Umbilical cord (tissue), 2 donors: ENCODE measurements around the gene IL1RN. TPM values are rescaled to one million over a fixed set of nuclear protein-coding genes. Genes with fewer than 3 reads are reported as not detected.

ENCODE experiments used
- DNase-seq: peaks from one replicate; pipeline ENCODE4 v3.0.0-alpha.2; 2015; ENCODE audit warnings: low spot score
- total RNA-seq: library from RNA; depleted of rRNA; stranded (reverse); fragments of >200 nt; gene quantifications from one replicate; pipeline ENCODE4 v1.2.3, GENCODE V29; 2014; ENCODE audit warnings: low replicate concordance; ENCODE audit not compliant: insufficient read depth

The IL1RN gene
- total RNA-seq, 1 donor from 2014 or later, result 1.2 TPM

DNA sequence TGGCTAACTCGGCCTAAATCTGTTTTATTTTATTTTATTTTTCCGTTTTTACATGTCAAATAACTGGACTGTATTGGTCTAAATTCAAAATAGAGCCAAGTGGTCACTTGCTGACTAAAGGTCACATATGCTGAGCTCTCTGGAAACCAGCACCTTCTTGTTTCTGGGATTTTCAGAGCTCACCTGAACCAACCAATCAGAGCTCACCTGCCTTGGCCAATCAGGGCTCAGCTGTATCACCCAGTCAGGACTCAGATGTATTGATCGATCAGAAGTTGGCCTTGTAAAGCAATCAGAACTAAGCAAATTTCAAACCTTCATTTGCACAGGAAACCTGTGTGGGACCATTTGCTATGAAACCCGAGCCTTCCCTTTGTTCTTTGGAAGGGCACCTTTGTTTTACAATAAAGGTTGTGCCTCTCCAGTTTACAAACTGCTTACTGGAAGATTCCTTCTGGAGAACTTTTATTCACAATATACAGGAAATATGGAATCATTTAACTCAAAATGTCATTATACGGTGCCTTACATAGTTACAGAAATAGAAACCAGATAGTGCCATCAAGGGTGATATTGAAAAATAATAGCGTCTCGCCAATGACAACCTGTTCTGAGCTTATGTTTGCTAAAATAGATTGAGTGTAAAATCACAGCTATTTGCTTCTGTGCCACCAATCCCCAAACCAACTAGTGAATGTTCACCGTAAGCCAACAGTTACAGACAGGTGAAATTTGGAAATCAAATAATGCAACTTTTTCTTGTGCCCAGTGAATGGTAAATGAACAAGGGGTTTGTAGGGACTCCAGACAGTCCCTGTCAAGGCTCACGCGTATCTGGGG lies 29.1 kb downstream of the IL1RN start:
- DNase-seq, result no peak

DNA sequence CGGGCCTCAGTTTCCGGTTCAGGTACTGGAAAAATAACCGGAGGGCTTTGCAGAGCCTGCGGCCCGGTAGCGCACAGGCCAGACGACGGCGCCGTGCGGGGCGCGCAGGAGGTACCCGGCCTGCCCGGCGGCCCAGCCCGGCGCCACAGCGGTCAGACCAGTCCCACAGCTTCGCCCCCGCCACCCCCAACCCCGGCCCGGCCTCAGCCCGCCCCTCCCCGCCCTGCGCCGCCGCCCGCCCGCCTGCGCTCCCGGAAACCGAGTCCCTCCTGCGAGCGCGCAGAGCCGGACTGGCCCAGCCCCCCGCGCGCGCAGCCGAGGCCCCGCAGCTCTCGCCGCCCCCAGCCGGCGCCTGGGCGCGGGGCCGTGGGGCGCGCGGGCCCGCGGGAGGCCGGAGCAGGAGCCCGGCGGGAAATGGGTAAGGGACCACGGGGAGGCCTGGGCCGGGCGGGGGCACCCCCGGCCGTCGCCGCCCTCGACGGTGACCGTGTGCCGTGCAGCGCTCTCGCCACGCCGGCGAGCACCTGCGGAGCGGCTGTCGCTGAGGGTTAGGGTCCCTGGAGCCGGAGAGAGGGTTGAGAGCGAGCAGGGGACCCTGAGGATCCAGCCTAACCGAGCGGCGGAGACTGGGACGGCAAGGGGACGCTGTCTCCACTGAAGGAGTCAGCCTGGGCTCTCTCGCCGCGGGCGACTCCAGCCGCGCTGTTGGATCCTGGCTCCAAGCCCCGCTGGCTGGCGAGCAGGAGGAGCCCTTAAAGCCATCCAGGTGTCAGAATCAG lies 29.9 kb downstream of the IL1RN start:
- DNase-seq, result peak; percentile 38

DNA sequence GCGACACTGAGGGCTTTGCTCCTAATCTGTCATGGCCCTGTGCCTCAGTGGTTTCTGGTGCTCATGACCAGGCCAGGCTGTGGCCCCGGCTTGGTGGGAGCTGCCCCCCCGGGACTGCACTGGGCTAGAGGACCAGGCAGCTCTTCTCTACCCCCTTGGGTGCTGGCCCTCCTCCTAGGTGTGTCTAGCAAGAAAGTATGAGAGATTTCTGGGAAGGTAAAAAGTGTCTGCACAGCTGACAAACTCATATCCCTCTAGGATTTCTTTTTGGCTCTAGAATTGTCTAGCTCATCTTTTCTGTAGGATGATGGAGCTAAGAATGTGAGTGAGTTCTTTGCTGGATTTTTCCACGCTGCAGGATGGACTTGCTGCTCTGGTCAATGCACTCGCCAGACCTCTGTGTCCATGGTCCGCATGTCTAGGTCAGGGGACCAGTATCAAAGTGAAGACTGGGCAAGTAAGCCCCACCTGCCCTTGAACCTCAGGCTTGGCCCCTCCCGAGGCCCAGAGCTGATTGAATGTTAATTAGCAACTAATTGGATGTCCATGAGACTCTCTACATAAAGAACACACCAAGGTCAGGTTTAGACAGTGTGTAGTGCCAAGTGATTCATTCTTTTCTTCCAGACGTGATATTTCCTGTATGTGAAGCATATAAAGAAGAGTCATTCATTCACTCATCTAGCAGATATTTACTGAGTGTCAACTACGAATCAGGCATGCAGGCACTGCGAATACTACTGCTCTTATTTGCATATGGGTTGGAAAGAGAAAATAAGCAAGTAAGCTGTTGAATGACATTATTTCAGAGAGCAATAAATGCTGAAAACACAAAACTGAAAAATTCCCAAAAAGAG lies 30.7 kb downstream of the IL1RN start:
- DNase-seq, result no peak

GRCh38 chr2:113158884-113159553 lies 31.6 kb downstream of the IL1RN start:
- DNase-seq, result no peak

- no peak for DNase-seq
Observed at GRCh38 chr2:113160248-113160647, 32.9 kb downstream of the IL1RN start.

GRCh38 chr2:113160962-113161361 lies 33.6 kb downstream of the IL1RN start:
- DNase-seq, result no peak

DNA sequence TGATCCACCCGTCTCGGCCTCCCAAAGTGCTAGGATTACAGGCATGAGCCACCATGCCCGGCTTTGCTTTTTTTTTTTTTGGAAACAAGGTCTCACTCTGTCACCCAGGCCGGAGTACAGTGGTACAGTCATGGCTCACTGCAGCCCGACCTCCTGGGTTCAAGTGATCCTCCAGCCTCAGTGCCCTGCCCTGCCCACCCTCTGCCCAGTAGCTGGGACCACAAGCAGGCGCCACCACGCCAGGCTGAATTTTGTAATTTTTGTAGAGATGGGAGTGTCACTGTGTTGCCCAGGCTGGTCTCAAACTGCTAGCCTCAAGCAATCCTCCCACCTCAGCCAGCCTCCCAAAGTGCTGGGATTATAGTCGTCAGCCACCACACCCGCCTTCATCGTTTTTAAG lies 34.8 kb downstream of the IL1RN start:
- DNase-seq, result no peak

DNA sequence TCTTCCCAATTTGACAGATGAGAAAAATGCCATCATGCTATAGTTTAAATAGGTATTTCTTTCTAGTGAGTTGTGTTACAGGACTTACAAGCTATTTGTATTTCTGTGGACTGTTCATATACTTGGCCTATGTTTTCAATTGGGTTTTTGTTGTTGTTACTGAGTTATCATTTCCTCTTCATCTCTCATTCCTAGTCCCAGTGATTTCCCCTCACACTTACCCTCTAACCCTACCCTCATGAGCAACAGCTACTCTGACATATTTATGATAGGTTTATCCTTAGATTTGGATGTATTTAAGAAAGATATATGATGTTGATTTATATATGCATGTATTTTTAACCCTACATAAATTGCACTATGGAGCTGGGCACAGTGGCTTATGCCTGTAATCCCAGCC lies 35.5 kb downstream of the IL1RN start:
- DNase-seq, result no peak

DNA sequence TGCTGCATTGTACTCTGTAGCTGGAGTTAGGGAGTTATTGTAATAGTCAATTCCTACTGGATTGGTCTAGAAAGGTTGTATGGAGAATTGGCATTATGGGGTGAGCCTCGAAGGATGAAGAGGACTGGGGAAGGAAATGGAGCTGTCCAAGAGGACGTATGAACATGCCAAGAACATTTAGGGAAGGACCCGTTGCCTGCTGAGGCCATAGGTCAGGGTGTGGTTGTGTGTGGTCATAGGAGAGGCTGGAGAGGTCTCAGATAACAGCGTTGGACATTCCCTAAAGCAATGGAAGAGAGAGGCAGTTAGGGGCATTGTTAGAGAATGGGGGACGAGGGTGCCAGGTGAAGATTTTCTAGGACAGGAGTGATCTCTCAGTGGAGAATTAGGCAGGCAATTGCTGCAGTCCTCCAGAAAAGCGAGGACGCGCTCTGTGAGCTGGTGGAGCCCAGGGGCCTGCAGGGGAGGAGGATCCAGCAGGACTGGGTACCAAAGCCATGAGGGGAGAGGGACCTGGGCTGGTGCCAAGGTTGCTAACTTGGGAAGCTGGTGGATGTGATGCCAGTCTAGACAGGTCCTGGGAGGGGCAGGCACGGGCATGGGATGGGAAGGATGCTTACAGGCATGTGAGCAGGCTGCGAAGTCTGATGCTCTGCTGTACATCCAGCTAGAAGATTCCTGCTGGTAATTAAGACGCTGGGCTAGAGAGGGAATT lies 37.0 kb downstream of the IL1RN start:
- DNase-seq, result no peak

- DNase-seq, result no peak
Observed at GRCh38 chr2:113164930-113165585, 37.7 kb downstream of the IL1RN start.

GRCh38 chr2:113166187-113166645 lies 38.8 kb downstream of the IL1RN start:
- no peak for DNase-seq

GRCh38 chr2:113167115-113167932 lies 39.9 kb downstream of the IL1RN start:
- no peak for DNase-seq

GRCh38 chr2:113167962-113168340 lies 40.6 kb downstream of the IL1RN start:
- no peak for DNase-seq

GRCh38 chr2:113169002-113169530 lies 41.7 kb downstream of the IL1RN start:
- no peak for DNase-seq

DNA sequence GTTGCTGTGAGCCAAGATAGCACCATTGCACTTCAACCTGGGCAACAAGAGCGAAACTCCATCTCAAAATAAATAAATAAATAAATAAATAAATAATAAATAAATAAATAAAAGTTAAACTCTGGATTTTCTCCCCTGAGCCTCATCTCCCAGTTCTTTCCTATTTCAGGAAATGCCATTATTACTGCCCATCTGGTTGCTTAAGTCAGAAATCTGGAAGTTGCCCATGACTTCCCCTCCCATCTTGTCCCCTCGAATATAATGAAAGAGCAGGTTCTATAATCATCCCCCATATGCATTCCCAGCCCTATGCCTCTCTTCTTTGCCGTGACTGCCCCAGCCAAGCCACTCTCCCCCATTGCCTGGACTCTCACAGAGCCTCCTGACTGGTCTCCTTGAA lies 42.2 kb downstream of the IL1RN start:
- no peak for DNase-seq

DNA sequence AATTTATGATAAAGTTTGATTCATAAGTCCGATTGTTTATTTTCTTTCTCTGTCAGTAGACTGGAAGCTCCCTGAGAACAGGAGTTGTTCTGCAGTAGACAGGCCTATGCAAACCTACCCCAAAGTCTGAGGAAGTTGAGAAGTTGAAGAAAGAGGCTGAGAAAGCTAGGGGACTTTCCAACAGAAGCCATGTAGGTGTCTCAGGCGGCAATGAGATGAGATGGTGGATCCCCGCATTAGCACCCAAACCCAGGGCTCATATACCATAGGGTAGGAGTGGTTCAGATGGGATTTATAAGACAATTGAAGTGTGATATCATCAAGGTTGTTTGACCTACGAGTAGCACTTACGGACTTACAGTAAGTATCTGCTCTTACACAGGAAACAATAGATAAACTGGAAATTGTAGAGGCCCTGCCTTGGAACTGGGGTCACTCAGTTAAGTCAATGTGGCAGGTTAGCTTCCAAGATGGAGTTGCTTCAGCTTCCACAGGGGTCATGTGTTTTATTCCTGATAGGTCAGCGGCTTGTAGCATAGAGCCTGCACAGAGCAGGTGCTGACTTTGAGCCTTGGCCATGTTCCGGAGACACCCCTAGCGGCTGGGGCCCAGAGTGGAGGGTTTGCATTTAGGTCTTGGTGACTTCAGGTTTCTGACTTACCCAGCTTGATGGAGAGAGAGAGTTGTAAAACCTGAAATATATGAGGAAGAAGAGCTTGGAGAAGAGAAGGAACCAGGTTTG lies 44.1 kb downstream of the IL1RN start:
- no peak for DNase-seq

DNA sequence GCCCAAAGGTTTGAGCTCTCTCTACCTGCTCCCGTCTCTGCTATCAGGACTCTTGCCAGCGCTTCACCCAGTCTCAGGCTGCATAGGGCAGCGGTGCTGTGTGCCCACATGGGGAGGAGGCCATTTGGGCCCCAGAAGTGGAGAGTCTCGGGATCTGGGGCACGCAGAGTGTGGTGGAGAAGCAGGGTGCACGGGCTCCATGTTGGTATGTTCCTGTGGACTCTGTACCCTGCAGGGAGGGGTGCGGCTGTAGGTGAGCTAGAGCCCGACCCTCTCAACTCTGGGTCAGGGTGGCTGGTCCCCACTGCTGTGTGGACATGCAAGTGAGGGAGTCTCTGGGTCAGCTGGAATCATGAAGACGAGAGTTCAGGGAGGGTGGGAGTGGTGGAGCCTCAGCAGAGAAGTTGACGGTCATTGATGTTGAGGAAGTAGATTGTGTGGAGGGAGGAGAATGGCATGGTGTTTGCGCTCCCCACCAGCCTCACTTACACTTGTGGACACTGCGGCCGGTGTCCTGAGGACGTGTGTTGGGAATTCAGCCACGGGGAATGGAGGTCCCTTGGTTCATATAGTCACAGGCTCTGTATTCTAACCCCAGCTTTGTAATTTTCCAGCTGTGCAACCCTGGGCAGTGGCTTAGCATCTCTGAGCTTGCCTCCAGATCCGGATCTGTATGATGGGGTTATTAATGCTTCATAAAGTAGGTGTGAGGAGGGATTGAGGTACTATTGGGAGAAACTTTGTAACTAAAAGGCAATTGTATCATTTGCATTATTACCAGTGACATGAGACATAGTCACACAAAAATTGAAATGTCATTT lies 45.5 kb downstream of the IL1RN start:
- DNase-seq, result no peak
